HG03139 (cell line): ENCODE data around the gene FKBP1A.
"Not testable (repeated sequence)": the region's sequence is repeated elsewhere in the genome, so short reads cannot be mapped to it uniquely, and the experiment has no call there.

ENCODE experiments used
- ATAC-seq: cut with Tn5 transposase; IDR thresholded peaks from one replicate; pipeline ENCODE4 v1.9.1; 2021; ENCODE audit not compliant: unreplicated experiment

Gene FKBP1A

GRCh38 chr20:1417790-1418189, 24.9 kb upstream of the FKBP1A start:
- no peak for ATAC-seq

DNA sequence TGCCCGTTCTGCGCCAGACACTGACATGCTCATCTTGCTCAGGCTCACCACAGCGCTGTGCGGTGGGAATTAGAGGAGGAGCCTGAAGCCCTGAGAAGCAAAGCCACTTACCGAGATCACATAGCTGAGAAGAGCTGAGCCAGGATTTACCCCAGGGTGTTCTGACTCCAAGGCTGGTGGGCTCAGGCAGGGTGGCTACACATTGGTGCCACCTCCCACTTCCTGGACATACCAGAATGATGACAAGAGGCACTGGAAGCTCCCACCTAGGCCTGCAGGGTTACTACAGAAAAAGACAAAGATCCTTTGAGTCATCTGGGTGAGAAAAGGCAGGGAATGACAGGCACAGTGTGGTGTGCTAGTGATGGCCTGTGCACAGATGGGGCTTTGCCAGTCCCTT, 24.4 kb upstream of the FKBP1A start:
- ATAC-seq = no peak

- no peak for ATAC-seq
Observed at GRCh38 chr20:1415667-1416468, 23.0 kb upstream of the FKBP1A start.

DNA sequence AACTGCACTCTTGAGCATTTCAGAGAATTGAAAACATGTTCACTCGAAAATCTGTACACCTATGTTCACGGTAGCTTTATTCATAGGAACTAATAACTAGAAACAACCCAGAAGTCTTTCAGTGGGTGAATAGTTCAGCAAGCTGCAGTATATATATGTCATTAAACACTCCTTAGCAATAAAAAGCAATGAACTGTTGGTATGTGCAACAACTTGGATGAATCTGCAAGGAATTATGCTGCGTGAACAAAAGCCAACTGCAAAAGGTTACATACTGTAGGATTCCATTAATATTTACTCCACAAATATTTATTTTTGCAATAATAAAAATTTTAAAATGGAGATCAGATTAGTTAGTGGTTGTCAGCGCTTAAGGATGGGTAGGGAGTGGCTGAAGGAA, 22.1 kb upstream of the FKBP1A start:
- ATAC-seq = no peak

GRCh38 chr20:1405801-1406200, 12.9 kb upstream of the FKBP1A start:
- ATAC-seq = no peak

- no peak for ATAC-seq
Observed at GRCh38 chr20:1403624-1404023, 10.8 kb upstream of the FKBP1A start.

DNA sequence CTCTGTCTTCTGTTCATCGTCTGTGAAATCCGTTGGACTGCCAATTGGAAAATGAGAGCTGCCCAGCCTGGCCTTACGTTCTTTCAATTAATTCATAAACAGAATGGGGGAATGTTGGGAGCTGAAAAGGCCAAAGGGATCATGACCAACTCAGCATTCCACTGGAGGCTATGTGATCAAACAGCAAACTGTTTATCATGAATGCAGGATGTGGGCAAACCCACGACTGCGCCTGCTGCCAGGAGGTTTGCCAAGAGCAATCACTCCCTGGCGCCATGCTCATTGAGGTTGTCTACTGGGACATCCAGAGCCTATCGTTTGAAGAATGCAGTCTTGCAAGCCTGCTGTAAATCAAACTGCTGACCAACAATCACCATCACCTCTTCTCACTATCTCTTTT, 9.3 kb upstream of the FKBP1A start:
- ATAC-seq = no peak

GRCh38 chr20:1401451-1401907, 8.6 kb upstream of the FKBP1A start:
- ATAC-seq = no peak

GRCh38 chr20:1399678-1400366, 7.0 kb upstream of the FKBP1A start:
- ATAC-seq = not testable (repeated sequence)

- not testable (repeated sequence) for ATAC-seq
Observed at GRCh38 chr20:1398185-1398584, 5.3 kb upstream of the FKBP1A start.

DNA sequence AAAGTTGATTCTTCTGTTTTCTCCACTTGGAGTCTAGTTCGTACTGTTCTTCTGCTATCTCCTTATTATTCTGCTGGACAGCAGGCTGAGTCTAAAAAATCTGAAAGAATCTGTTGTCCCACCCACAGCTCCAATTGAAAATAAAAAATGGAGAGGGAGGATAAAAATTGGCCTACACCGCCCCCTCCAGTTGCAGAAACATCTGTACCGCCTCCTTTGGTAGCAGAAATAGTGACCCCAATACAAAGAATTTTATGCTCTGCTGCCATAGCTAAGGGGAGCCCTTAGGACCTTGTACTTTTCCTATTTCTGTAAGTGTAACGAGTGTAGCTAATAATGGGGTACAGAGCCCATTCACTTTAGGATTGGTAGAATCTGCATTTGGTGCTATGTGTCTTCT, 4.9 kb upstream of the FKBP1A start:
- no peak for ATAC-seq

- ATAC-seq = no peak
Observed at GRCh38 chr20:1396702-1397101, 3.8 kb upstream of the FKBP1A start.

- ATAC-seq = no peak
Observed at GRCh38 chr20:1396264-1396663, 3.4 kb upstream of the FKBP1A start.

GRCh38 chr20:1394686-1395085, 1.8 kb upstream of the FKBP1A start:
- no peak for ATAC-seq

GRCh38 chr20:1393507-1393882, 641 bp upstream of the FKBP1A start:
- ATAC-seq = no peak

GRCh38 chr20:1392443-1392692, 486 bp downstream of the FKBP1A start:
- peak; percentile 14 for ATAC-seq

DNA sequence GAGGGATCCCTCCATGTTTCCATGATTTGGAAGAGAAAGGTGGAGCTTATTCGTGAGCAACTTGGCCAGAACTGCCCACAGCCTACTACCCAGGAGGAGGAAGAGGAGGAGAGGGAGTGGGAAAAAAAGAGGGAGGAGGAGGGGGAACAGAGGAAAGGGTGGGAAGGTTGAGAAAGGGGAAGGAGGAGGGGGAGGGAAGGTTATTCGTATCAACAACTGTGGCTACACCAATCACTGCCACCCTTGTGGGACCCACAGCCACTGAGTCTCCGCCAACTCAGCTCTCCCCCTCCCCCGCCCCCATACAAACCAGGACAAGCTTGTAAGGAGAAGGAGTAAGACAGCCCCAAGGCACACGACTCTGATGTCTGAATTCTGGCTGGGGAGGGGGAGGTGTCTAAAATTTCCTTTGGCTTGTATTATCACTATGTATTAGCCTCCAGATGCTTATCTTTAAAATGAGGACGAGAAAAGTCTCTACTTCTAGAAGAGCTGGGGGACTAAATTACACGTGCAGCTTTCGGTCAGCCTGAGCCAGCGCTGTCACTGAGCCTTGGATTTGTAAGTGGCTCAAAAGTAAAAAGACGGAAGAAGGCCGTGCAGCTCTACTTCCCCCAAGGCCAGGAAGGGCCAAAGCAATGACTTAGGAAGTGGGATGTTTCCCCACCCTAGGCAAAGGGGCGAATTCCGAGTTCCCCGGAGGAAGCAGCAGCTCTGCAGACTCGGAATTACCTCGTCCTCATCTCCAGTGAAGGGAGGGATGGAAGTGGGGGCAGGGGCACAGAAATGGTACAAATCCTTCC, 1.0 kb downstream of the FKBP1A start:
- ATAC-seq = no peak

DNA sequence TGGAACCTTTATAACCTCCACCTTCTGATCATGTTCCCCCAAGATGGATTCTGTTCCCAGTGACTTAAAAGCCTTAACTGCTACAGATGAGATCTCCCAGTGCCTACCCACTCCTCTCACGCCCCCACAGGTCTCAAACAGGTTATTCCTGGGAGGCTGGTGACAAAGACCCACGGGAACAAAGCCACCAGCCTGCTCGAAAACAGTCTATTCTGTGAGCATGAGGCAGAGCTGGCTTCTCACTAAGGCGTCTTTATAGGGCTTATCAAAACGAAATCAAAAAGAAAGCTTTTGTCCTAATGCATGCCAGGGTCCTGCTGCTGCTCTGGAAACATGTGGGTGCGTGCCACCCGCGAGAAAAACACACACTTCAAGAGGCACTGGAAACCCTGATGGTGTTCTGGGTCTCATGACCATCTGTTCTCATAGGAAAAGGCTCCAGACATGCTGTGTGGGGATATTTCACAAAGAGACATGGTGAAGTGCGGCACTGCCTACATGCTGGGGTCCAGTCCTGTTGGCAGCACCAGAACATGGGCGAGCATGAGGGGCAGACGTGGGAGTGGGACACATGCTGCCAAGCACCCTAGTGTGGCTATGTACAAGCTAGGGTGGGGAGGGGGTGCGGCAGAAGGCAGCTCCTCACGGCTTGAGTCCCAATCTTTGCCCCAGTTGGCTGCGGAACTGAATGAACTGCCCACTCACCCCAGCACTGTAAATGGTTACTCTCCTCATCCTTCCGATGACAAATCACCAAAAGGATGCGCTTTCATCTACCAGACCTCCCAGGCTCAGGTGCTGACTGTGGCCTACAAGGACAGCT, 2.1 kb downstream of the FKBP1A start:
- ATAC-seq = no peak

- ATAC-seq = no peak
Observed at GRCh38 chr20:1389703-1390580, 2.9 kb downstream of the FKBP1A start.
